Left renal pelvis (tissue), 4 donors: ENCODE results near the gene DIPK2B. TPM values are rescaled to one million over a fixed set of nuclear protein-coding genes. Genes with fewer than 3 reads are reported as not detected.

ENCODE experiments used
- DNase-seq, 4 donors: peaks; one replicate each; pipeline ENCODE4 v3.0.0-alpha.2; 2013; ENCODE audit warnings: low read depth in 4 of 4, low spot score in 3 of 4
- polyA plus RNA-seq, 4 donors: library from polyadenylated mRNA; unstranded; fragments of 120-200 nt; gene quantifications; one replicate each; pipeline ENCODE4 v1.2.1, GENCODE V29; 2013; ENCODE audit not compliant: insufficient read length in 4 of 4

DIPK2B gene
- 1 to 10 TPM; 8.4 to 9.5 (median 9.3) TPM for polyA plus RNA-seq

- DNase-seq, result no peak
These were observed at the start of gene DIPK2B for GRCh38 chrX:45200741-45201234. TSS of gene DIPK2B (minus strand) at chrX:45200876. CDS start at chrX:45200826, 50 bp downstream.

GRCh38 chrX:45240301-45240700 lies 39.6 kb upstream of the DIPK2B start:
- DNase-seq, result no peak

GRCh38 chrX:45238489-45238888 lies 37.8 kb upstream of the DIPK2B start:
- DNase-seq, result no peak

- no peak for DNase-seq
These were observed 32.9 kb upstream of the DIPK2B start for GRCh38 chrX:45233531-45233930.

- no peak for DNase-seq
These were observed 31.5 kb upstream of the DIPK2B start for GRCh38 chrX:45232139-45232538.

GRCh38 chrX:45230410-45230809 lies 29.7 kb upstream of the DIPK2B start:
- DNase-seq, result no peak

GRCh38 chrX:45229348-45229747 lies 28.7 kb upstream of the DIPK2B start:
- DNase-seq, result no peak

GRCh38 chrX:45228126-45228525 lies 27.4 kb upstream of the DIPK2B start:
- DNase-seq, result no peak

- DNase-seq, result no peak
These were observed 7.6 kb upstream of the DIPK2B start for GRCh38 chrX:45208121-45208856.

GRCh38 chrX:45202171-45202570 lies 1.5 kb upstream of the DIPK2B start:
- no peak for DNase-seq

GRCh38 chrX:45198706-45199105 lies 2.0 kb downstream of the DIPK2B start:
- DNase-seq, result no peak

- no peak for DNase-seq
These were observed 2.4 kb downstream of the DIPK2B start for GRCh38 chrX:45198301-45198700.

- DNase-seq, result no peak
These were observed 4.0 kb downstream of the DIPK2B start for GRCh38 chrX:45196701-45197100.

GRCh38 chrX:45191820-45192409 lies 8.8 kb downstream of the DIPK2B start:
- DNase-seq, result no peak

GRCh38 chrX:45191383-45191782 lies 9.3 kb downstream of the DIPK2B start:
- no peak for DNase-seq

- no peak for DNase-seq
These were observed 12.9 kb downstream of the DIPK2B start for GRCh38 chrX:45187731-45188130.

- no peak for DNase-seq
These were observed 14.0 kb downstream of the DIPK2B start for GRCh38 chrX:45186643-45187026.

GRCh38 chrX:45184211-45184610 lies 16.5 kb downstream of the DIPK2B start:
- DNase-seq, result no peak

- DNase-seq, result no peak
These were observed 27.8 kb downstream of the DIPK2B start for GRCh38 chrX:45172890-45173289.

GRCh38 chrX:45166781-45167180 lies 33.9 kb downstream of the DIPK2B start:
- no peak for DNase-seq

GRCh38 chrX:45165726-45166125 lies 35.0 kb downstream of the DIPK2B start:
- DNase-seq, result no peak

GRCh38 chrX:45164995-45165394 lies 35.7 kb downstream of the DIPK2B start:
- no peak for DNase-seq
